AG04449 (cell line): ENCODE measurements around the gene TBC1D30.
A peak's percentile ranks its signal among the peaks of the same experiment; 100 is the strongest.

Experiments
- CTCF ChIA-PET: fragments of 350-600 bp; formaldehyde crosslinking; extraction: SDS; loops from one replicate; lab custom pipeline; 2021; ENCODE audit warnings: antibody characterized with exemption; lab: Yijun Ruan, JAX
- POLR2A ChIA-PET: fragments of 400-600, 350-600 bp; formaldehyde crosslinking; extraction: SDS; loops from one replicate; lab custom pipeline; 2020; ENCODE audit warnings: antibody characterized with exemption, inconsistent platforms; lab: Yijun Ruan, JAX
- DNase-seq: peaks from one replicate; pipeline ENCODE4 v3.0.0-alpha.2; 2010; ENCODE audit warnings: low read depth, low spot score
- H3K4me3 ChIP-seq: 2 replicates; pipeline ENCODE4 v1.5.1; 2011; ENCODE audit warnings: low read depth, mild to moderate bottlenecking, control low read depth, low read length
- TF ChIP-seq, protein P1 (sequence below): IDR thresholded peaks from one replicate; pipeline ENCODE4 v1.5.1; 2011; ENCODE audit warnings: mild to moderate bottlenecking, moderate library complexity, low read length, control low read depth, inconsistent platforms; ENCODE audit not compliant: insufficient read depth; ENCODE audit errors: missing control alignments

Gene TBC1D30

DNA sequence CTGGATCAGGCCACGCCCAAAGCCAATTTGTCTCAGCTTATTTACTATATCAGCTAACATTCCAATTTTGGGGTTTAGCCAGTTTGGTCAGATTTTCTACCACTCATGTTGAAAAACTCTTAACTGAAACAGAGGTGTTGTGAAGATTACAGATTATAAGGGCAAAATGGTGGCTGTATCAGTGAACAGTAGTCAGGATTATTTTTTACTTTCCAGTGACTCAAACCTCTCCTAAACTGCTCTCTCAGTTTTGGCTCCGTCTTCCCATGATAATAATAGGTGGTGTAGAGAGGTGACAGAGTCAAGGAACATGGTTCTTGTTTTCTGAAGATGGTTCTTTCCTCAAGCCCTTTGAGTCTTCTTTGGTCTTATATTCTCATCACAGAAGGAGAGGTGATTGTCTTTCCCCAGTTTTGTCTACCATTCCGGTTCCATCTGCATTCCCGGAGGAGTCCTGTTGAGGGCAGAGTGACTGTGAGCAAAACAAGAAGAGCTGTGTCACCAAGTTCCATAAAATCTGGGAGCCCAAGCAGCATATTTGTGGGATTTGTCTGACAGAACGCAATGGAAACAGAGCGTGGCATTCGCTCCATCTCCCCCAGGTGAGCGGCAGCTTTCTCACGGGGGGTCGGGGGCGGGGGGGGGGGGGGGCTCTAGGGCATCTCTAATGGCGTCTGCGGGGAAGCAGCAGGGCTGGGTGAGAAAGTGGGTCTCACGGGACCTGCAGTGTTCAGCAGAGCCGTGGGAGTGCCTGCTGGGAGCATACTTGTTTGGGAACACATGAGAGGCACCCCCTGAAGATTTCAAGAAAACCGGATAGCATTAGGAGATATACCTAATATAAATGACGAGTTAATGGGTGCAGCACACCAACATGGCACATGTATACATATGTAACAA is 59.1 kb downstream of the TBC1D30 start:
- POLR2A ChIA-PET: no interaction called here
- H3K4me3 ChIP-seq: no peak overlapping the region
- DNase-seq: no peak
- CTCF ChIA-PET: interaction anchor here (0.9 to 1.5 kb wide), 3 partner anchors 8 to 350 kb away, joined by 3 to 6 read pairs (median 5); no protein-coding TSS in a partner anchor
- TF ChIP-seq, protein P1, sequence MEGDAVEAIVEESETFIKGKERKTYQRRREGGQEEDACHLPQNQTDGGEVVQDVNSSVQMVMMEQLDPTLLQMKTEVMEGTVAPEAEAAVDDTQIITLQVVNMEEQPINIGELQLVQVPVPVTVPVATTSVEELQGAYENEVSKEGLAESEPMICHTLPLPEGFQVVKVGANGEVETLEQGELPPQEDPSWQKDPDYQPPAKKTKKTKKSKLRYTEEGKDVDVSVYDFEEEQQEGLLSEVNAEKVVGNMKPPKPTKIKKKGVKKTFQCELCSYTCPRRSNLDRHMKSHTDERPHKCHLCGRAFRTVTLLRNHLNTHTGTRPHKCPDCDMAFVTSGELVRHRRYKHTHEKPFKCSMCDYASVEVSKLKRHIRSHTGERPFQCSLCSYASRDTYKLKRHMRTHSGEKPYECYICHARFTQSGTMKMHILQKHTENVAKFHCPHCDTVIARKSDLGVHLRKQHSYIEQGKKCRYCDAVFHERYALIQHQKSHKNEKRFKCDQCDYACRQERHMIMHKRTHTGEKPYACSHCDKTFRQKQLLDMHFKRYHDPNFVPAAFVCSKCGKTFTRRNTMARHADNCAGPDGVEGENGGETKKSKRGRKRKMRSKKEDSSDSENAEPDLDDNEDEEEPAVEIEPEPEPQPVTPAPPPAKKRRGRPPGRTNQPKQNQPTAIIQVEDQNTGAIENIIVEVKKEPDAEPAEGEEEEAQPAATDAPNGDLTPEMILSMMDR: no peak

DNA sequence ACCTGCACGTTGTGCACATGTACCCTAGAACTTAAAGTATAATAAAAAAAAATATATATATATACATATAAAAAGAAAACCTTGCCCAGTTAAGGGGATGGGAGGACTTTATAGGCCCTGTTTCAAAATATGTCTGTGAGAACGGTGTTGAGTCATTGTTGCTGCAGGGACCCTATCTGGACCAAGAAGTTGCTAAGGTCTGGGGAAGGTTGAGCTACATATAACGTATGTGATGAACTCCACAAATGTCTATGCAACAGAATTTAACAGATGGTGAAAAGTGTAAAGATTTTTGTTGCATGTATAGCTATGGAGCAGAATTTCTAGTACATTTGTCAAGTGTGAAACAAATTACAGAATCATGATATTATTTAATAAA is 59.7 kb downstream of the TBC1D30 start:
- TF ChIP-seq, protein P1: no peak
- no peak overlapping the region for H3K4me3 ChIP-seq
- CTCF ChIA-PET: interaction anchor here (0.8 to 1.5 kb wide), 2 partner anchors 88 to 238 kb away, joined by 3 to 6 read pairs; no protein-coding TSS in a partner anchor
- no peak for DNase-seq
- POLR2A ChIA-PET: no interaction called here

DNA sequence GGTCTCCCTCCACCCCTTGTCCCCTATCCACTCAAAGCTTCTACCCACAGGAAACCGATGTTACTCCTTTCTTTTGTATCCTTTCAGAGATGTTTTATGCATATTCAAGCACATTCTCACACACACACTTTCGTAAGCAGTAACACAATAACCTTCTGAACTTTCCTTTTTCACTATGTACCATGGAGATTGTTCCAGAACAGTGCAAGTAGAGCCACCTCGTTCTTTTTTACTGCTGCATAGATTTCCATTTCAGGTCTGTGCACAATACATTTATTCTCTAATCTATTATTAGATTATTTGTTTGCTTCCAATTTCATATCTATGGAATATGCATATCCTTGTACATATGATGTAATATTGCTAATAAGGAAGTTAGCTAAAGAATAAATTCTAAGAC is 60.3 kb downstream of the TBC1D30 start:
- POLR2A ChIA-PET: no interaction called here
- TF ChIP-seq, protein P1: no peak
- DNase-seq: no peak
- CTCF ChIA-PET: interaction anchor here (0.8 to 1.5 kb wide), 2 partner anchors 88 to 238 kb away, joined by 3 to 6 read pairs; no protein-coding TSS in a partner anchor
- no peak overlapping the region for H3K4me3 ChIP-seq

DNA sequence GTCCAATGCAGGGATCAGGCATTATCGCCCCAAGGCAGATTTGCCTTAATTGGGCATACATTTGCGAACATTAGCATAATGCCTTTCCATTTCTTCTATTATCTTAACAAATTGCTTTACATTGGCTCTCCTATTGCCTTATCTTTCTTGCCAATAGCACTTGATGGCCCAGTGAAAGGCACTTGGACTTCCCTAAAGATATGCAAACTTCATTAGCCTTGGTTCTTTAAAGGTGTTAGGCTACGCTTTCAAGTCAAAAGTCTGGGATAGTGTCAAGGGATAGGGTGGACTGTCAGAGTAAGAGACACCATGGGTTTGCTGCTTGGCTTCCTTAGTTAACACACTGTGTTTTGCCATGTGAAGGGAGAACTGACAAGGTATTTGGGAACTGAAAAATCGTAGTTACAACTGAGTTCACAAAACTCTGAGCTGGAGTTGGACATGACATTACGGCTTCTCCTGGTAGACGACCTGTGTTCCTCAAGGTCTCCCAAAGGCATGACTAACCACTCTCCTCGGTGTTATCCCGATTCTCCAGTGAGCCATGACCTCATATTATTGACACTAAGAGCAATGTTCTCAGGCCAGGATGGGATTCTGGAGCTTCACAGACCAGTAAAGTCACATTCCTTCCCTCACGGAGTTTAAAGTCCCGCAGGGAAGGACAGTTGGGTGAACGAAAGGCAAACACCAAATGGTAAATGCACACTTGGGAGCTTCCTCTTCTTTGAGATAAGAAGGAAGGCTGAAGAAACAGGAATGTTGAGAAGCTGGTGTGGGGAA is 65.2 kb downstream of the TBC1D30 start:
- POLR2A ChIA-PET: no interaction called here
- no peak overlapping the region for H3K4me3 ChIP-seq
- DNase-seq: no peak
- CTCF ChIA-PET: interaction anchor here (0.6 to 8.9 kb wide), 14 partner anchors 12 to 1231 kb away, joined by 3 to 131 read pairs (median 5); partner anchors contain the start of gene WIF1
- TF ChIP-seq, protein P1: no peak

DNA sequence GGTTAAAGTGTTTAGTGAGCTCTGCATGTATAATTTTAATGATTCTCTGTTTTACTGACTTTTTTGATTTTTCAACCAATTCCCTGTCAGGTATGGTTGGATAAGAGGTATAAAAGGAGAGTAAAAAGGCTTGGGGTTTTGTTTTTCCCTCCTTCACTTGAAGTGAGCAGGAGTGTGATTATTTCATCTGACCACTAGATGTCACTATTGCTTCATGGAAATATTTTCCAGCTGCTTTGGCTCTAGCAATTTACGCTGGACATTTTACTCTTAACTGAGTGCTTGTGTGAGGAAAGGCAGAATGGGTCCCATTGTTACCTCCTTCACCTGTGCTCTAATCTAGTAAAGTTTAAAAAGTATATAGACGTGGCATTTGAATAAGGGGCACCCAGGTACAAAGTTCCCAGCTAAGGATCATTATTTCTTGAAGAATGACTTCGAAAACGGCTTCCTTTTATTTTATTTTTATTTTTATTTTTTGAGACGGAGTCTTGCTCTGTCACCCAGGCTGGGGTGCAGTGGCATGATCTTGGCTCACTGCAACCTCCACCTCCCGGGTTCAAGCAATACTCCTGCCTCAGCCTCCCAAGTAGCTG is 66.5 kb downstream of the TBC1D30 start:
- H3K4me3 ChIP-seq: no peak overlapping the region
- TF ChIP-seq, protein P1: peak; percentile 28
- no peak for DNase-seq
- ChIA-PET CTCF (interaction anchor here (0.6 to 8.9 kb wide), 40 partner anchors 8 to 1970 kb away, joined by 3 to 131 read pairs (median 4); partner anchors contain the start of genes LEMD3 and WIF1), POLR2A (no interaction called here)
